HG03442 (cell line): ENCODE results near the gene TADA3.

Experiments used
- ATAC-seq: cut with Tn5 transposase; IDR thresholded peaks from one replicate; pipeline ENCODE4 v1.9.1; 2021; ENCODE audit warnings: mild to moderate bottlenecking, moderate library complexity; ENCODE audit not compliant: unreplicated experiment

TADA3 gene

DNA sequence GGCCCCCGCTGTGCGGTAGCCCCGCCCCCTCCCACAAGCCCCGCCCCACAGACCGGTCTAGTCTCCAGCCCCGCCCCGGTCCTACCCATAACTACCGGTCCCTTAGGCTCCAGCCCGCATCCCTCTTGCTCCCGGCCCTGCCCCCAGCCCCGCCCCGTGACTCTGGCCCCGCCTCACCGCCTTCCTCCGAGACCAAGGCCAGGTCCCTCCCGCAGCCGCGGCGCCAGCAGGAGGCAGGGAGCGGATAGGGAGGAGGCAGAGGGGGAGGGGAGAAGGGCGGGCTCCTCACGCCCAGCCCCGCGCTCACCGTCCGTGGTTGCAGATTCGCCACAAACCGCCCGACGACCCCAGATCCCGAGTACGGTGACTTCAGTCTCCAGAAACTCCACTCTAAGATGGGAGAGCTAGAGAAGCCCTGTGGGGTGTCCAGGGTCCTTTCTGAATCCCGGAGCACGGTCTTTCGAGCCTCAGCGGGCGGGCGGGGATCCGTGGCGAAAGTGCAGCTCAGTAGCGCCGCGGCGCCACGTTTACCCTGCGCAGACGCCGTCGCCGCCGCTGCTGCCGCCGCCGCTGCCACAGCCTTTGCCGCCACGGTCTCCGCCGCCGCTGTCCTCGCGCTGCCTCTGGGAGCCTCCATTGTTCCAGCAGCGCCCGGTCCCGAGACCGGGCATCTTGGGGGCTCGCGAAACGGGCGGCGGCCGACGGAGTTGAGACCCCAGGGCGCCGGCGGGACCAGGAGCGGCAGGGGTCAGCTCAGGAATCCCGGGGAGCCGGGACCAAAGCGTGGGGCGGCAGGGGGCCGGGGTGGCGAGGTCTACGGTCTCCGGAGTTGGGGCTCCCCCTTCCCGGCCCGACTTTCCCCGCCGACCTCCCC, 60.8 kb downstream of the TADA3 start, which contains the start of gene BRPF1:
BRPF1 (plus strand) TSS at position 530 of the 874 bp plus-strand sequence. CDS start 2,406 bp downstream, outside the sequence.
- peak; percentile 90 for ATAC-seq

DNA sequence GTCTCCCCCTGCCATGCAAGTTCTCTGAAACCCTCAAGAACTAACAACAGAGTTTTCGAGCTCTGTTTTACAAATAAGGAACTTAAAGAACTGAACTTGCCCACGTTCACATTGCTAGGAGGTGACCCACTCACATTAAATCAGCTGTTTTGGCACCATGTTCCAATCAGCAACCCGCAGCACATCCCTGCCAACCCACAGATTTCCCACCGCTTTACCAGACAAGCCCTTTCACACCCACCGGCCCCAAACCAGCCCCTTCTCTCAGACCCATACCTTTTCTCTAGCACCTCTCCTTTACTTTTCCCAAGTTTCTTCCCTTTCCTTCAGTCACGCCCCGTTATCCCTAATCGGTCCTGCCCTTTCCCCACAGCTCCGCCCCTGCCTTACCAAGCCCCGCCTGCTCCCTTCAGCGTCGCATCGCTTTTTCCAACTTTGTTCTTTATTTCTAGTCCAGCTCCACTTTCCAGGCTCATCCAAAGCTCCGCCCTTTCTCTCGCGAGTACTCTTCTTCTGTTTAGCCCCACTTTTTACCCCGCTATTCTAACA, 61.5 kb downstream of the TADA3 start:
- ATAC-seq = peak; percentile 25
